Measurements from ENCODE around the gene PLA2G6.
"Not testable (repeated sequence)": the region's sequence is repeated elsewhere in the genome, so short reads cannot be mapped to it uniquely, and the experiment has no call there.

PLA2G6 gene

DNA sequence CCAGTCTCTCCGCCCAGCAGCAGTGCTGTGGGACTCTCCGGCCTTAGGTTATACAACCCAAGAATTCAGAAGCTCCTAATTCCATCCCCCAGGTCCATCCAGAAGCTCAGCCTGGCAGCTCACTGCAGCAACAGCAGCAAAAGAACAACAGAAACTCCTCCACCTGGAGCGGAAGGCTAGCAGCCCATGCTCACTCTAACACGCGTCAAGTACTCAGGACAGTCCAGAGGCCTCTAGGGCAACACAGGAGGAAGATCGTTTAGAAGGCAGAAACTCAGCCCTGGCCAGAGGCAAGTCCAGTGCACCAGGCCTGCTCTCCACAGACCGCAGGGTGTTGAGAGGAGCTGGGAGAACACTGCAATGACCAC lies 17.1 kb downstream of the PLA2G6 start:
- no peak for DNase-seq (ENCODE audit: low spot score)

- DNase-seq (ENCODE audit: low spot score), result no peak
Observed at GRCh38 chr22:38163844-38164550, 17.6 kb downstream of the PLA2G6 start.

DNA sequence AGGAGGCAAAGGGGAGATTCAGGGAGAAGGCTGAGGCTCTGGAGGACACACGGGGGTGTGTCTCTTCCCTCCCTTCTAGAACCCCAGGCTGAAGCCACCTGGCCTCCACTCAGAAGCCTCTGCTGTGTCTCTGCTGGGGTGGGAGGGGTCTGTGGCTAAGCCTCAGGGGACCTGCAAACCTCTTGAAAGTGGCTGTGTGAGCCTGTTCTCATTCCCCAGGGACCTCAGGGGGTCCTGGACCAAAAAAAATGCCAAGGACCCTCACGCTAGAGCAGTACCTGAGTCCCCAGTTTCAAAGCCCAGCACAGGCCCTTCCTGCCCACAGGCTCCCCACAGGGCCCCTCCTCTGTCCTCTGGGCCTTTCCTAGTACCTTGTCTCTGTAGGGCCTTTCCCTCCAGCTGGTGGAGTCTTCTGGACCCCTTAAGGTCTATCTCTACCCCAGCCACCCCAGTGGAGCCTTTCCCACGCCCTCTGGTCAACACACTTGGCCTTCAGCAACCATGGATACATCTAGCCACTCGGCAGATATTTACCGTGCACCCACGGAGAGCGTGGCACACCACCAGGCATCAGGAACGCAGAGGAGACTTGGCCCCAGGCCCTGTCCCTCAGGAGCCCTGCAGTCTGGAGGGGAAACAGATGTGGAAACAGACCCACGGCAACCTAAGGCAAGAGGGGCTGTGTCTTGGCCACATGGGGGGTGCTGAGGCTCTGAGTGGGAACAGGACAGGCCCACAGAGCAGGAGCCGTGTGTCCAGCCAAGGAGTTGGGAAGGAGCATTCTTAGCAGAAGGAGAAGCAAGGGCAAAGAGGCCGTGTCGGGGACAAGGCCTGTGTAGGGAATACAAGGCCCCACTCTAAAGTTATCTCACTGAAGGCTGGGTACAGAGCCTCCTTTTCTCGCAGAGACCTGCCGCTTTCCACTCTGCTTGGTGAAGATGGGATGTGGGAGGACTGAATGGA lies 18.5 kb downstream of the PLA2G6 start:
- no peak for DNase-seq (ENCODE audit: low spot score)

DNA sequence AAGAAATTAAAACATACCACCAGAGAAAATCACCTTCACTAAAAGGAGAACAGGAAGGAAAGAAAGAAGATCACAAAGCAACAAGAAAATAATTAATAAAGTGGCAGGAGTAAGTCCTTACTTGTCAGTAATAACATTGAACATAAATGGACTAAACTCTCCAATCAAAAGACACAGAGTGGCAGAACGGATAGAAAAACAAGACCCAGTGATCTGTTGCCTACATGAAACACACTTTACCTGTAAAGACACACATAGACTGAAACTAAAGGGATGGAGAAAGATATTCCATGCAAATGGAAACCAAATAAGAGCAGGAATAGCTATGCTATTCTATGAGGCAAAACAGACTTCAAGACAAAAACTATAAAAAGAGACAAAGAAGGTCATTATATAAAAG lies 25.9 kb downstream of the PLA2G6 start:
- DNase-seq (ENCODE audit: low spot score), result no peak

- not testable (repeated sequence) for DNase-seq (ENCODE audit: low spot score)
Observed at GRCh38 chr22:38154563-38154915, 27.1 kb downstream of the PLA2G6 start.

- peak; percentile 74 for DNase-seq (ENCODE audit: low spot score)
Observed at GRCh38 chr22:38153821-38154562, 27.6 kb downstream of the PLA2G6 start.

DNA sequence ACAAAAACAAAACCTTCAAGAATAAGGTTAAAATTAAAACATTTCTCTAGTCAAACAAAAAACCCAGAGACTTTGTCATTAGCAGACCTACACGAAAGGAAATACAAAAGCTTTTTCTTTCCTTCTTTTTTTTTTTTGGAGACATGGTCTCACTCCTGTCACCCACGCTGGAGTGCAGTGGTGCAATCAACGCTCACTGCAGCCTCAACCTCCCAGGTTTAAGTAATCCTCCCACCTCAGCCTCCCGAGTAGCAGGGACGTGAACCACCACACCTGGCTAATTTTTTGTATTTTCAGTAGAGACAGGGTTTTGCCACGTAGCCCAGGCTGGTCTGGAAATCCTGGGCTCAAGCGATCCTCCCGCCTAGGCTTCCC lies 30.5 kb downstream of the PLA2G6 start:
- no peak for DNase-seq (ENCODE audit: low spot score)

DNA sequence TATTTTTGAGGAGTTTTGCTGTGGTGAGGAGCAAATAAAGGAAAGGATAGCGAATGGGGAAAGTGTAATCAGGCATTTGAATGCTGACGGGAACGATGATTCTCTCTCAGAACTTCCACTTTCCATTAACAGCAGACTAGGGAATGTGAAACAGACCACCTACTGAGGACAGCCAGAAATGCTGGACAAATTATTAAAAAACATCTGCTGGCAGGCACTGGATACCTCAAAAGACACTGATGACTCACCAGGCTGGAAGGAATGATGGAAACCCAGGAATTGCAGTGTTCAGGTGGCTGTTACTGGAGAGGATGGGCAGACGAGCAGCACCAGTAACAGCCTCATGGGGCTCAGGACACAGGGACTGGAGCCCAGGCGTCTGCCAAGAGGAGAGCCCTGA lies 33.4 kb downstream of the PLA2G6 start:
- no peak for DNase-seq (ENCODE audit: low spot score)

- DNase-seq (ENCODE audit: low spot score), result not testable (repeated sequence)
Observed at GRCh38 chr22:38146166-38146565, 35.5 kb downstream of the PLA2G6 start.

- DNase-seq (ENCODE audit: low spot score), result peak; percentile 61
Observed at GRCh38 chr22:38144025-38144405, 37.6 kb downstream of the PLA2G6 start.

DNA sequence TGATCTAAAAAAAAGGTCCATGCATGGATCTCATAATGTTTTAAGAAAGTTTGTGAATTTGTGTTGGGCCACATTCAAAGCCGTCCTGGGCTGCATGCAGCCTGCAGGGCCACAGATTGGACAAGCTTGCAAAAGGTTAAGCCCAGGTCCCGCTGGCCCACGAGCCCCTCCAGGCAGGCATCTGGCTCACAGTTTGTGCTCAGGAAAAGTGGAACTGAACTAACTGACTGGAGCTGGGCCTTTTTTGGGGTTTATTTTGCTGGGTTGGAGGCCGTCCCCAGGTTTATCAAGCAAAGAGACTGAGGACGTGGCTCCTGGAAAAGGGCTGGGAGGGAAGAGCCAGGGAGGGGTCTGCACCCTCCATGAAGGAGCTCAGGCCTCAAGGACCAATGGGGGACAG lies 39.0 kb downstream of the PLA2G6 start:
- DNase-seq (ENCODE audit: low spot score), result no peak

GRCh38 chr22:38141217-38141973 lies 40.2 kb downstream of the PLA2G6 start:
- no peak for DNase-seq (ENCODE audit: low spot score)

DNA sequence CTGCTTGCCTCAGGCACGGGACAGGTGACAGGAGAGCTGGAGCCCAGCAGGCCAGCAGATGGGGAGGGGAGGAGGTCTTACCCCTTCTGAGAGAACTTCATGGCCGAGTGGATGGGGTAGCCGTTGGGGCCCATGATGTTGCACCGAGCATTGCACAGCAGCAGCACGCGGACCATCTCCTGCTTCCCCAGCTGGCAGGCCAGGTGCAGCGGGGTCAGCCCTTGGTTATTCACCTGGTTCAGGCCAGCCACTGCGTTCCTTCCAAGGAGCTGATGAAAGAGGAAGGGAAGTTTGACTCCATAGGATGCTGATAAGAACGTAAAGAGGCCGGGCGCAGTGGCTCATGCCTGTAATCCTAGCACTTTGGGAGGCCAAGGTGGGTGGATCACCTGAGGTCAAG lies 41.7 kb downstream of the PLA2G6 start:
- DNase-seq (ENCODE audit: low spot score), result no peak

DNA sequence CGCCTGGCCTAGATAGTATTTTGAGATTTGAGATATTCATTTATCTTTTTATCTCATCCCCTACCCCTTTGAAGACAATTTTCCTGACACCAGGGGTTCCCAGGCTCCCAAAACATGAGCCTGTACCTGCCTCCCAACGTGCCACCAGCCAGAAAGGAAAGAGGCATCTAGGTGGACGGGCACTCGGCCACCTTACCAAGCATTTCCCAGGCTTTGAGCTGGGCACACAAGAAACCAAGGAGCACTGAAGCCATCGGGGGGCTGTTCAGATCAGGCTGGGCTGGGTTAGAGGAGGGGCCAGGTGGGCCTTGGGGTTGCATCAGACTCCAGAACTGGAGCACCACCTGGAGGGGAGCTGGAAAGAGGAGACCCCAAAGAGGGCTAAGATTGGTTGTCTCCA lies 42.7 kb downstream of the PLA2G6 start:
- no peak for DNase-seq (ENCODE audit: low spot score)

- DNase-seq (ENCODE audit: low spot score), result no peak
Observed at GRCh38 chr22:38137876-38138687, 43.5 kb downstream of the PLA2G6 start.

- peak; percentile 64 for DNase-seq (ENCODE audit: low spot score)
Observed at GRCh38 chr22:38136607-38137006, 45.0 kb downstream of the PLA2G6 start.

DNA sequence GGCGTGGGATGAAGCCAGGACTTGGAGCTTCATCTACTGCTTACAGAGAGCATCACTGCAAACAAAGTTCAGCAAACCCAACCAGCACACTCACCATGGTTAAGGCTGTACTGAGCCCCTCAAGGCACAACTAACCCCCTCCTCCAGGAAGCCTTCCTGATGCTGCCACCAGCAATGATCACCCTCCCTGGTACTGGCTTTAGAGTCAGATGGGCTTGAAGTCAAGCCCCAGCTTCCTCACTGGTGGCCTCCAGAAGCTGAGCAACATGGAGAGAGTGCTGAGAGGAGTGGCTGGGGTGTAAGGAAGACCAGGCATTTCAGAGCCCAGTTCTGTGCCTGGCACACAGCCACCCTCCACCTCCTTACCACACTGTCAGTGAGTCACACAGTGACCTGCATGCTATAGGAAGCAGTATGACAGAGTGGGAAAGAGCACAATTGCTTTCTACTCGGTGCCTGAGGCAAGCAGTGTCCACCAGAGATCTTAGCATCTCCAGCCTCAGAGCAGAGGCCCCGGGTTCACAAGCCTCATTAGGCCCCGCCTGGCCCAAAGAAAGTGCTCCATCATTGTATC lies 46.4 kb downstream of the PLA2G6 start:
- no peak for DNase-seq (ENCODE audit: low spot score)

- no peak for DNase-seq (ENCODE audit: low spot score)
Observed at GRCh38 chr22:38133331-38133730, 48.3 kb downstream of the PLA2G6 start.

DNA sequence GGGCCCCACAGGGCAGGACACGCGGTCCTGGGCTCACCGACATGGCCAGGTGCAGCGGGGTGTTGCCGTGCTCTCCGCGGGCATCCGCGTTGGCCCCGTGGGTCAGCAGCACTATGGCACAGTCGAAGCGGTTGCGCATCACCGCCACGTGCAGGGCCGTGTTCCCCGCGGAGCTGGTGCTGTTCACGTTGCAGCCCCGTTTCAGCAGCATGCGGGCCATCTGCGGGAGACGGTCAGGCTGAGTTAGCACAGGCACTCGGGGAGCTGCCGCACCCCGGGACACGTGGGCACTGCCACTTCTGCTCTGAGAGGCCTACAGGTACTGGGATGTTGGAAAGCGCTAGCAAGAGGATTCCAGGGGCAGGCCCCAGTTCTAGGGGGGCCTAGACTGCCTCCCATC lies 48.8 kb downstream of the PLA2G6 start:
- no peak for DNase-seq (ENCODE audit: low spot score)

GRCh38 chr22:38132136-38132535 lies 49.5 kb downstream of the PLA2G6 start:
- DNase-seq (ENCODE audit: low spot score), result no peak

DNA sequence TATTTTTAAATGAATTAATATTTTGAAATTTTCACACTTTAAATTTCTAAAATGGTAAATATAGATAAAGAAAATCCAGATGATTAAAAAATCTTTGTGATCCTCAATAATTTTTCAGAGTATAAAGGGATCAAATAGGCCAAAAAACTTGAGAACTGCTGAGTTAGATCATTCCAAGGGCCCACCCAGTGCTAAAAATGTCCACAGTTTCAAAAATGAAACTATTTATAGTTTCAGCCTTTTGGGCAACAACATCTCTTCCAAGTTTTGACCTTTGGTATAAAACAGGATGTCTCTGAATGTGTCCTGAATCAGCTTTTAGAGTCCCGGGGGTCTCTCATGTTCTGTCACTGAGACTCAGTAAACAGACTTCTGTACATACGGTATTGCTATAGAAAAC lies 50.2 kb downstream of the PLA2G6 start:
- DNase-seq (ENCODE audit: low spot score), result no peak

Data from D341Med (cell line).